ENCODE measurements around the gene COG8. TPM values are rescaled to one million over a fixed set of nuclear protein-coding genes. Genes with fewer than 3 reads are reported as not detected.

The COG8 gene
- total and polyA plus RNA-seq, 2 of the 8 experiments (the other 6 are each of a cell fraction or from before 2014, with no cell fraction given), result 49.1 to 55.6 TPM

DNA sequence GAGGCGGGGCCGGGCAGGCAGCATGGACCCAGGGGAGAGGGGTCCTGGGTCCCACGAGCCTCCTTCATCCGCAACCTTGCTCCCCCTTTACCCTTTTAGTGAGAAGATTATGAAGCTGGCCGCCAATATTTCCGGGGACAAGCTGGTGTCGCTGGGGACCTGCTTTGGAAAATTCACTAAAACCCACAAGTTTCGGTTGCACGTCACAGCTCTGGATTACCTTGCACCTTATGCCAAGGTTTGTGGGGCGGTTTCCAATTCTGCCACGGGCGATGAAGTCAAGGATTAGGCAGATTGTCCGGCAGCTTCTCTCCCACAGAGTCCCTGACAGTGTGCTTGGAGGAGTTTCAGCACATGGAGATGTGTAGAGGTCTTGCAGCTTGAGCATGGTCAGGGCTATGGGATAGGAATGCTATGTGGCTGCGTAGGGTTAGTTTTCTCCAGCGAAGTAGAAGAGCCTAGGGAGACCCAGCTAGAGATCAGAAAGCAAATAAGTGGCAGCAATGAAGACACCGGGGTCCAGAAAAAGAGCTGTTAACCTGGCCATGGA, 806 bp upstream of the COG8 start (continued):
- TF ChIP-seq RAD21 (IDR thresholded peaks at IDR 0.05 in 1 of 2, conservative IDR thresholded peaks at IDR 0.05 in 1 of 2; ENCODE audit: low read depth in 2 of 2, low read length in 2 of 2) (no peak), EP300 (IDR thresholded peaks at IDR 0.05; ENCODE audit: borderline replicate concordance in 1 of 2, low read depth in 2 of 2, low read length in 2 of 2) (no peak), KDM1A (IDR thresholded peaks at IDR 0.05; ENCODE audit: borderline replicate concordance, low read length) (no peak)
- TF ChIP-seq, protein P1, sequence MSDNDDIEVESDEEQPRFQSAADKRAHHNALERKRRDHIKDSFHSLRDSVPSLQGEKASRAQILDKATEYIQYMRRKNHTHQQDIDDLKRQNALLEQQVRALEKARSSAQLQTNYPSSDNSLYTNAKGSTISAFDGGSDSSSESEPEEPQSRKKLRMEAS (IDR thresholded peaks at IDR 0.05), result no peak
